ENCODE data around the gene NOTCH2.
A peak's percentile ranks its signal among the peaks of the same experiment; 100 is the strongest.

The NOTCH2 gene

DNA sequence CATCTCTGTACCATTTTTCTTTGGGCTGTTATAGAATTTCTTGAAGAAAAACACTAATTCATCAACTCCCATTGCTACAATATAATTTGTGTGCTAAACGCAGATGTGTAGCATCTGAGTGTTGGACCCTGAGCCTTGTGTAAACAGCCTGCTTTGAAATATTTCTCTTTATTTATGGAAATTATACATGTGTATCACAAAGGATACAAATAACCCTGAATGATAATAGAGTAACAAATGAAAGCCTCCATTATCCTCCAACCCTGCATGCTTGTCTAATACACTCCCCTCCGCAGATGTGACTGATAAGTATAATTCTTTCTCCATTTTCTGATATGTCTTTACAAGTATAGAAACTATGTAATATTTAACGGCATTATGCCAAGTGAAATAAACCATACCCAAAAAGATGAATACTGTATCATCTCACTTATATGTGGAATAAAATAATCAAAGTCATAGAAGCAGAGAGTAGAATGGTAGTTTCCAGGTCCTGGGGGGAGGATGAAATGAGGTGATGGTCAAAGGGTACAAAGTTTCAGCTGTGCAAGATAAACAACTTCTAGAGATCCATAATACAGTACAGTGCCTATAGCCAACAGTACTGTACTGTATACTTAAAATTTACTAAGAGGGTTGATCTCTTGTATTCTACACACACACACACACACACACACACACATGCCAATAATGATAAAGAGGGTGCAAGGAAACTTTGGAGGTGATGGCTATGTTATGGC is 170.3 kb downstream of the NOTCH2 start:
- no peak for DNase-seq

- no peak for DNase-seq
Measured at GRCh38 chr1:119898530-119898929, 170.9 kb downstream of the NOTCH2 start.

- DNase-seq, result no peak
Measured at GRCh38 chr1:119896303-119896702, 173.2 kb downstream of the NOTCH2 start, which contains the start of gene ADAM30. Gene ADAM30 (minus strand): TSS chr1:119896515. CDS start chr1:119896336, 179 bp downstream.

- DNase-seq, result no peak
Measured at GRCh38 chr1:119895102-119895501, 174.4 kb downstream of the NOTCH2 start.

DNA sequence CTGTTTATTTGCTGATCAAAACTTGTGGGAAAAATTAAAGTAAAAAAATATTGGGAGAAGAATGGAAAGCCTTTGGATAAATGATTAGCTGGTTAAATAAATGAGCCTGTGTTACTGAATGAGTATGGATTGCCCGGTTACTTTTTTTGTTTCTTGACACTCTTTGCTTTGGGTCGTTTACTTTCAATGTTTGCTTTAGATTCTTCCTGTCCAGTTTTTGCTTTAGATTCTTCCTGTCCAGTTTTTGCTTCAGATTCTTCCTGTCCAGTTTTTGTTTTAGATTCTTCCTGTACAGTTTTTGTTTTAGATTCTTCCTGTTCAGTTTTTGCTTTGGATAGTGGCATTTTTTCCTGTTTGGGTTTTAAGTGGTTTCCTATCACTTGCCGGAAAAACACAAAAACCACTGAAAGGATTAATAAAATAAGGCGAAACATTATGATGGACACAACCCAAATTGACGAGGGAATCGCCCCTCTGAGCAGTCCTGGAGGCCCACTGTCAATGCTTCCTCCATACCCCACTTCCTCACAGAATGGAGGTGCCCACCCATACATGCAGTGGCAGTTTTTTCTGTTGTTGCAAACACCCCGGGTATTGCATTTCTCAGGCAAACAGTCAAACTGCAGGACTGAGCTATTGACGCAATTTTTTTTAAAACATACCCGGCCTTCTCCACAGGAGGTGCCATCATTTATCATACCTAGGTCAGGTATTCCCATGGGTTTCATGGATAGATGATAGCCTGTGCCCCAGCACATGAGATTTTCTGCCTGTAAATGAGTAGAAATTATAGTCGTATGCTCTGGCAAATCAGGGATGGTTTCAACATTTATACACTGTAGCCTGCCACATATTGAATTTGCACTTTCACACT is 175.4 kb downstream of the NOTCH2 start:
- DNase-seq, result no peak

- DNase-seq, result no peak
Measured at GRCh38 chr1:119893238-119893791, 176.1 kb downstream of the NOTCH2 start.

DNA sequence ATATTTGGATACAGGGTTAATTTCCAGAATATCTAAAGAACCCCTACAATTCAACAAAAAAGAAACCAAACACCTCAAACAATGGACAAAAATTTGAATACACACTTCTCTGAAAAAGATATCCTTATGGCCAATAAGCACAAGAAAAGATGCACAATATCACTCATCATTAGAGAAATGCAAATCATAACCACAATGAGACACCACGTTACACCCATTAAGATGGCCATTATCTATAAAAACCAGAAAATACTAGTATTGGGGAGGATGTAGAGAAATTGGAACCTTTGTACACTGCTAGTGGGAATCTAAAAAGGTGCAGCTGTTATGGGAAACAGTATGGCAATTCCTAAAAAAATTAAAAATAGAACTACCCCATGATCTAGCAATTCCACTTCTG is 178.1 kb downstream of the NOTCH2 start:
- no peak for DNase-seq

DNA sequence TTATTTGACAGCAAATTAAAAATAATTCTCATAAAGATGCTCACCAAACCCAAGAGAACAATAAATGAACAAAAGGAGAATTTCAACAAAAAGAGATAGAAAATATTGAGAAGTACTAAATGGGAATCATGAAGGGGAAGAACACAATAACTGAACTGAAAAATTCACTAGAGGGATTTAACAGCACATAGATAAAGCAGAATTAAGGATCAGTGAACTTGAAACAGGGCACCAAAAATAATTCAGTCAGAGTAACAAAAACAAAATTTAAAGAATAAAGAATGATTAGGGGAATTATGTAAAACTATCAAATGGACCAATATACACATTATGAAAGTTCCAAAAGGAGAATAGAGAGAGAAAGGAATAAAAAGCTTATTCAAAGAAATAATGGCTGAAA is 181.0 kb downstream of the NOTCH2 start:
- no peak for DNase-seq

GRCh38 chr1:119887427-119887826 is 182.0 kb downstream of the NOTCH2 start:
- no peak for DNase-seq

DNA sequence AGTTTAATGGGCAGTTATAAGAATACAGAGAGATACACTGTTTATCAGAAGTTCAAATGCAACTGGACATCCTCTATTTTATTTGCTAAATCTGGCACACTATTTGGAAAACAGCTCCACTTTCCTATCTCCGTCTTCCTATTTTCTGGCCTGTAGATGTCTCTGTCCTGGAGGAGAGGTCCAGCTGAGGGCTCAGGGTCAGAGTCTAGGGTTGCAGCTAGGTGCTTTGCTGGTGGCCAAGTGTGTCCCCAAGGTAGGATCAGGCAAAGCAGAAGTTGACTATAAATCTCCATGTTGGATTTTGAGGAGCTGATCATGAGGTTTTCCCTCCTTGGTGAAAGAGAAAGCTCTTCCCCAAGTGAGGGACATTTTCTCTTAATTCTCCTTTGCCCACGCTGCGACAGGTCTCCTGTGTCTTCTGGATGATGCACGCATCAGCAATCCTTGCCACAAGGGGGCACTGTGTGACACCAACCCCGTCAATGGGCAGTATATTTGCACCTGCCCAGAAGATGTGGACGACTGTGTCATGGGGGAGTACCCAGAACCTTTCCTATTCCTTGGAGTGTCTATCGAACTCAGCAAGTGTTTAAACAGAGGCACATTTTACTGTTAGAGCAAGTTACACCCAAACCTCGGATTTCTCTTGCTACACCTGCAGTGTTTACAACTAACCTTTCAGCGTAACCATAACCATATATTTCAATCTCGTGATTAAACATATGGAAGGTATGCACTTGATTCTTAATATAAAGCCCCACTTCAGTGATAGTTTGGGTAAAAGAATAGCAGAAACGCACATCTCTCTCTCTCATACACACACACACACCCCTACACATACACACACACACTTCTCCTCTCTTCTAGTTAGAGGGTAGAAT is 183.3 kb downstream of the NOTCH2 start:
- DNase-seq, result peak; percentile 48

DNA sequence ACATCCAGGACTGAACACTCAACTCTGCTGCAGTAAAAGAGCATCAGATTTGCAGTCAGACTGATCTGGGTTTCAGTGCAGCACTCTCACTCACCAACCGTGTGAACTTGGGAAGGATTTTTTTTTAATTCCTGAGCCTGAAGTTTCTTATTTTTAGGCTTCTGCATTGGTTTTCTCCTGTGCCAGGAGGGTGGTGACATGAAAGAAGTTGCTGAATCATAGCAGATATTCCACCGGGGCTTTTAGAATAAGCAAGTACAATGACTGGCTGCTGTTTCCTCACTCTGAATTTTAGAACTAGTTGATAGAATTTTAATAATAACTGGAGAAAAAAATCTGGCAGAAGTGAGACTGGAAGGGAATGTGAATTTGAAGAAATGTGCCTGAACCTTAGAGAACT is 184.8 kb downstream of the NOTCH2 start:
- peak; percentile 13 for DNase-seq

GRCh38 chr1:119883826-119884225 is 185.6 kb downstream of the NOTCH2 start:
- DNase-seq, result peak; percentile 23

- DNase-seq, result peak; percentile 57
Measured at GRCh38 chr1:119882132-119883049, 187.1 kb downstream of the NOTCH2 start.

DNA sequence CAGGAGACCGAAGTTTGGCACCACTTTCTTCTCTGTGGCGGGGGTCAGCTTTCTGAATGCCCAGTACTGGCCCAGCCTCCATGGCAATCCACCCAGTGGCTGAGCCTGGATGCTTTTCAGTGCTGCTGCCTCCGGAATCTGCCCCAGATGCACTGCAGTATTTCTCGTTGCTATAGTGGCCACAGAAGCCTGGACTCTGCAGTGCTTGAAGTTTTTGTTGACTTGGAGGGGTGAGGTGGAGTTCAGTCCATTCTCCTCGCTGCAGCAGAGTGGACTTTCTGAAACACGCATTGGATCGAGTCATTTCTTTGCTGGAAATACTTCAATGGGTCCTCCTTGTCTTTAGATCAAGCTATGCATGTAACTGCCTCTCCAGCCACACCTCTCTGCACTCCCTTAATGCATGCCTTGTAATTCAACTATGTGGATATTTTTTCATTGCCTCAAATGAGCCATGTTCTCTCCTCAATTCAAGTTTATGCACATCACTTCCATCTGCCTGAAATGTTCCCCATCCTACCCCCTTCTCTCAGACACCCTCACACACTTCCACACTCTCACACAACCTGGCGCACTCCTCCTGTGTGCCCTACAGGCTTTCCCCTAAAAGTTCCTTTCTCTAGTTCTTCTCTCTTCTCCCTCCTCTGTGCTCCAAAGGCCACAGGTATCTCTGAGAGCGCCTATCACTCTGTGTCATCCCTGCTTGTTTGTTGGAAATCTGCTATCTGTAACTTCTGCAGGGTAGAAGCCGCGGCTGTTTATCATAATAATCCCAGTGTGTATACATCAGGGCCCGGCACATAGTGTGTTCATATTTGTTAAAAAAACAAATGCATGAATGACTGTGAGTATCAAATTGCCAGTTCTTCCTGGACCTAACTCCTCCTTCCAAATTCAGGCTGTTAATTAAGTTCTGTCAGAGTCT is 189.7 kb downstream of the NOTCH2 start:
- DNase-seq, result no peak

- no peak for DNase-seq
Measured at GRCh38 chr1:119878171-119878570, 191.3 kb downstream of the NOTCH2 start.

DNA sequence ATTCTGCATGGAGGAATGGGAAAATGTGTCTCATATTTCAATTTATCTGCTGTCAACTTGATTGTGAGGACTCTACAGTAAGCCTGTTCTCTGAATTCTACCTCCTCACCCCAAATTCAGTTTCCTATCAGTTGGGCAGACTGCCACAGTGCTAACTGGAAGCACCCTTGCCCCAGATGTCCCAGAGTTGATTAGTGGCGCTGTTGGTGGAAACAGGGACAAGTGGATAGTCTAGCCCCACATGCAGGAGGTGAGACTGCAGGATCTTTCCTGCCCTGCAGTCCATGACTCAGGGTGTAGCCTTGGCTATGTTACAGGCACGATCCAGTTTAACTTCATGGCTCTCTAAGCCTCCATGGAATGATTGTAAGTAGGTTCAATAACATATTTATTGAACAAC is 195.3 kb downstream of the NOTCH2 start:
- no peak for DNase-seq

GRCh38 chr1:119873135-119874015 is 196.1 kb downstream of the NOTCH2 start:
- DNase-seq, result peak; percentile 28

GRCh38 chr1:119871881-119872280 is 197.6 kb downstream of the NOTCH2 start:
- no peak for DNase-seq

- peak; percentile 93 for DNase-seq
Measured at GRCh38 chr1:119870917-119871596, 198.4 kb downstream of the NOTCH2 start.
